B cell (primary cell): ENCODE data around the gene CDHR2. TPM values are rescaled to one million over a fixed set of nuclear protein-coding genes. Genes with fewer than 3 reads are reported as not detected.

Source experiments
- ATAC-seq: fragments of 200-7000 bp; cut with Tn5 transposase; one replicate; pipeline ENCODE4 v1.10.0; 2021; ENCODE audit warnings: low read depth, mild to moderate bottlenecking, moderate number of reproducible peaks, moderate library complexity
- CTCF ChIA-PET: fragments of 350-600 bp; sonication (Branson Sonifier 250); formaldehyde crosslinking; loops from one replicate; lab custom pipeline; 2021; ENCODE audit warnings: antibody characterized with exemption, inconsistent platforms; lab: Charles Lee
- POLR2A ChIA-PET: fragments of 350-600 bp; sonication (Branson Sonifier 250); formaldehyde crosslinking; loops from one replicate; lab custom pipeline; 2021; ENCODE audit warnings: antibody characterized with exemption; lab: Charles Lee
- DNase-seq: peaks from one replicate; pipeline ENCODE4 v3.0.0; 2013
- H2AFZ ChIP-seq: 2 replicates; pipeline ENCODE4 v1.6.1; 2012; ENCODE audit warnings: mild to moderate bottlenecking, low read depth, low read length; ENCODE audit not compliant: insufficient read depth, poor library complexity, severe bottlenecking
- H3K27ac ChIP-seq, 2 donors: 1 replicate in 1 of 2; 2 replicates in 1 of 2; pipeline ENCODE4 v1.5.1; 2012 to 2013; ENCODE audit warnings: low read length in 2 of 2, mild to moderate bottlenecking in 2 of 2, moderate library complexity in 1 of 2
- H3K27me3 ChIP-seq, 4 experiments: fragments of 200-600 bp in 1 of 4; sonication (generic) in 1 of 4; replicated peaks in 1 of 4; 1 replicate in 2 of 4; 2 replicates in 2 of 4; pipeline versions ENCODE4 v1.6.1 to v1.7.0; 2013 to 2016; ENCODE audit warnings: low read length in 3 of 4, mild to moderate bottlenecking in 2 of 4, mixed read lengths in 1 of 4, moderate library complexity in 1 of 4; ENCODE audit not compliant: insufficient read depth in 4 of 4, control insufficient read depth in 3 of 4; ENCODE audit errors: control extremely low read depth in 1 of 4
- H3K36me3 ChIP-seq, 2 experiments: replicated peaks in 1 of 2; 1 replicate in 1 of 2; 2 replicates in 1 of 2; pipeline versions ENCODE4 v1.6.1 to v1.7.1; 2013; ENCODE audit warnings: low read length in 1 of 2; ENCODE audit not compliant: insufficient read depth in 2 of 2, control insufficient read depth in 1 of 2; ENCODE audit errors: control extremely low read depth in 1 of 2, extremely low read depth in 1 of 2
- H3K4me1 ChIP-seq, 2 donors: fragments of 200-600 bp in 1 of 2; sonication (generic) in 1 of 2; 1 replicate in 1 of 2; 2 replicates in 1 of 2; pipeline versions ENCODE4 v1.5.1 to v1.6.1; 2013 to 2017; ENCODE audit warnings: low read length in 2 of 2; ENCODE audit not compliant: control insufficient read depth in 2 of 2, insufficient read depth in 2 of 2
- H3K4me2 ChIP-seq: replicated peaks from 2 replicates; pipeline ENCODE3; 2012; ENCODE audit warnings: mild to moderate bottlenecking, low read depth, low read length; ENCODE audit not compliant: poor library complexity, severe bottlenecking
- H3K4me3 ChIP-seq, 5 experiments: fragments of 200-600 bp in 1 of 5; sonication (generic) in 1 of 5; 1 replicate in 3 of 5; 2 replicates in 2 of 5; pipeline versions ENCODE4 v1.5.1 to v1.7.0; 2011 to 2016; ENCODE audit warnings: low read length in 4 of 5, mild to moderate bottlenecking in 4 of 5, low read depth in 2 of 5, control low read depth in 1 of 5, moderate library complexity in 1 of 5; ENCODE audit not compliant: insufficient read depth in 1 of 5; ENCODE audit errors: control extremely low read depth in 1 of 5, extremely low read depth in 1 of 5
- H3K79me2 ChIP-seq: fragments of 200-600 bp; sonication (generic); one replicate; pipeline ENCODE4 v1.6.0; 2016; ENCODE audit warnings: low read length; ENCODE audit not compliant: control insufficient read depth, insufficient read depth
- H3K9ac ChIP-seq: fragments of 200-600 bp; sonication (generic); 2 replicates; pipeline ENCODE4 v1.6.1; 2017; ENCODE audit warnings: mild to moderate bottlenecking, low read length, moderate library complexity
- H3K9me3 ChIP-seq, 3 donors: one replicate each; pipeline versions ENCODE4 v1.6.1 to v1.7.1; 2013; ENCODE audit warnings: low read length in 2 of 3; ENCODE audit not compliant: control insufficient read depth in 2 of 3, insufficient read depth in 1 of 3; ENCODE audit errors: control extremely low read depth in 1 of 3
- H4K20me1 ChIP-seq: 2 replicates; pipeline ENCODE4 v1.6.0; 2012; ENCODE audit warnings: mild to moderate bottlenecking, low read length; ENCODE audit not compliant: insufficient read depth, control insufficient read depth, poor library complexity, severe bottlenecking
- H3K27ac Mint-ChIP-seq: one replicate; pipeline ENCODE4 v1.8.0; 2021; ENCODE audit warnings: mixed read lengths
- H3K27me3 Mint-ChIP-seq: one replicate; pipeline ENCODE4 v1.8.0; 2021; ENCODE audit warnings: mixed read lengths
- H3K4me1 Mint-ChIP-seq: one replicate; pipeline ENCODE4 v1.8.0; 2021; ENCODE audit warnings: mixed read lengths
- H3K4me3 Mint-ChIP-seq: one replicate; pipeline ENCODE4 v1.8.0; 2021; ENCODE audit warnings: mixed read lengths
- H3K9me3 Mint-ChIP-seq: one replicate; pipeline ENCODE4 v1.8.0; 2022; ENCODE audit warnings: mixed read lengths; ENCODE audit not compliant: insufficient read depth
- CTCF ChIP-seq: fragments of 200-600 bp; IDR thresholded peaks from one replicate; pipeline ENCODE4 v1.8.0; 2022; ENCODE audit warnings: antibody characterized with exemption, mild to moderate bottlenecking
- EZH2 ChIP-seq: IDR thresholded peaks from 2 replicates; pipeline ENCODE4 v1.6.1; 2012; ENCODE audit warnings: borderline replicate concordance, low read depth, mild to moderate bottlenecking, moderate library complexity, low read length; ENCODE audit not compliant: insufficient read depth, poor library complexity, severe bottlenecking
- WGBS: methylation state at CpG from one replicate; pipeline ENCODE4 v1.1.5; 2013; ENCODE audit warnings: missing lambda C conversion rate; ENCODE audit not compliant: insufficient coverage; 5-methylcytosine and 5-hydroxymethylcytosine counted together
- intact Hi-C: fragments of 100-400 bp; cut with micrococcal nuclease; formaldehyde crosslinking; loops from one replicate; pipeline ENCODE4 v1.10.0; 2022
- polyA plus RNA-seq: library from polyadenylated mRNA; depleted of rRNA; stranded (reverse); fragments of >200 nt; gene quantifications from 2 replicates; pipeline ENCODE4 v1.2.3, GENCODE V29; 2012
- total RNA-seq, 2 donors: library from RNA; stranded (reverse); fragments of 120-200 nt in 1 of 2; gene quantifications; 1 replicate in 1 of 2; 2 replicates in 1 of 2; pipeline versions ENCODE4 v1.2.3 to v1.2.4, GENCODE V29; 2013 to 2022

Gene CDHR2
- total and polyA plus RNA-seq, 2 donors (not counting 1 experiment from before 2014, with no cell fraction given), result 0.25 to 1.7 TPM

DNA sequence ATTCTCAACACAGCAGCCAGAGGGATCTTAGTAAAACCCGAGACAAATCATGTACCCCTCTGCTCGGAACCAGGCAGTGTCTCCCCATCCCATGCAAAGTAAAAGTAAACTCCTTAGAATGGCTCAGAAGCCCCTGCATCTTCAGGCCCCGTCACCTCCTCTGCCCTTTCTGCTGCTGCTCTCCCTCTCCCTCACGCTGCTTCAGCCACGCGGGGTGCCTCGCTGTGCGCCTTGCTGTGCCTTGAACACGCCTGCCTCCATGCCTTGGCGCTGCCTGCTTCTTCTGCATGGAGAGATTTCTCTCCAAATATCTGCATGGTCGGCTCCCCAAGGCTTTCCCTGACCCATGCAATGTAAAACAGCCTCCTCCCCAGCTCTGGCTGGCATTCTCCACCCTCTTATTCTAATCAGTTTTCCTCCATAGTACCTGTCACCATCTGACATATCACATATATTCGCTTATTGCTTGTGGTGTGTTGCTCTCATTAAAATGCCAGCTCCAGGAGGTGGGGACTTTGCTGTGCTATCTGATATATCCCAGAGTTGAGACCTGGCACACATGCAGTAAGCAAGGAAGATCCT lies 52.9 kb downstream of the CDHR2 start:
- 90% methylated on average over 11 of the region's 12 CpGs for WGBS
- Mint-ChIP-seq H3K9me3 (no peaks in the 10 kb centered on the region), H3K4me1 (no peaks in the 10 kb centered on the region), H3K4me3 (no peak overlapping the region), H3K27me3 (no peaks in the 10 kb centered on the region), H3K27ac (no peak overlapping the region)
- Histone ChIP-seq H2AFZ (no peak overlapping the region), H3K4me3 (no peak overlapping the region), H4K20me1 (no peaks in the 10 kb centered on the region), H3K36me3 (peaks cover 0 to 2% of the 10 kb centered on the region in 2 experiments), H3K27me3 (peaks cover 0 to 7% (median 0%) of the 10 kb centered on the region in 4 experiments), H3K9me3 (peaks cover 0 to 2% (median 0%) of the 10 kb centered on the region in 3 donors), H3K4me2 (no peak overlapping the region), H3K9ac (no peak overlapping the region), H3K79me2 (no peaks in the 10 kb centered on the region), H3K27ac (no peak overlapping the region), H3K4me1 (peaks cover 0 to 4% of the 10 kb centered on the region in 2 donors)
- intact Hi-C loops, result no loop called here
- ATAC-seq (no peak), DNase-seq (no peak)
- ChIA-PET POLR2A (no interaction called here), CTCF (interaction anchor here (0.9 kb wide), 1 partner anchor 28 kb away, joined by 3 read pairs; no protein-coding TSS in a partner anchor)
- TF ChIP-seq CTCF (no peak), EZH2 (no peak)

DNA sequence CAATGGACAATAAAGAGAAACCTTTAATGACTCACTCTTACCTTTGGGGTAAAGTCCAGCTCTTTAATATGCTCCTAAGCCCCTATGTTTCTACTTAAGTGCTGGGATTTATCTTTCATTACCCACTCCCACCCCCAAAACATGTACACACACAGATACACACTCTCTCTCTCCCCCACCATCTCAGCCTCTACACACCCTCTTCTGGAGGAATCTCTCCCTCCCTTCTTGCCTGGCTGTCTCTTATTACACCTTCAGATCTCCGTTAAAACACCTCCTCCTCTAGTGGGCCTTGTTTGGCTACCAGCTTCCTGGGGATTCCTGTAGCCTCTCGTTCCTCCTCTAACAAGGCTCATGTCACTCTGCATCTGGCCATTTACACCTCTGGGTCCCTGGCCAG lies 53.9 kb downstream of the CDHR2 start:
- Histone ChIP-seq H3K79me2 (no peaks in the 10 kb centered on the region), H3K36me3 (peaks cover 0 to 2% of the 10 kb centered on the region in 2 experiments), H3K9me3 (peaks cover 0 to 2% (median 0%) of the 10 kb centered on the region in 3 donors), H3K27me3 (no peaks in the 10 kb centered on the region), H2AFZ (no peak overlapping the region), H3K4me1 (no peaks in the 10 kb centered on the region), H3K9ac (no peak overlapping the region), H3K4me3 (no peak overlapping the region), H3K27ac (no peak overlapping the region), H4K20me1 (no peaks in the 10 kb centered on the region), H3K4me2 (no peak overlapping the region)
- Mint-ChIP-seq H3K27ac (no peak overlapping the region), H3K4me1 (peaks cover 2% of the 10 kb centered on the region), H3K9me3 (no peaks in the 10 kb centered on the region), H3K4me3 (no peak overlapping the region), H3K27me3 (no peaks in the 10 kb centered on the region)
- TF ChIP-seq EZH2 (no peak), CTCF (no peak)
- CTCF ChIA-PET, result interaction anchor here (0.9 kb wide), 1 partner anchor 29 kb away, joined by 3 read pairs; no protein-coding TSS in a partner anchor
- intact Hi-C loops, result no loop called here
- ATAC-seq (no peak), DNase-seq (no peak)
- 46% methylated on average over 2 of the region's 2 CpGs for WGBS
- POLR2A ChIA-PET, result no interaction called here
